Cerebellar nuclear complex (tissue), 1 donor: ENCODE results near the gene TMEM259.

Experiments
- DNase-seq, 2 experiments: peaks; one replicate each; lab custom pipeline; 2025; lab: John Stamatoyannopoulos, UW

TMEM259 gene

GRCh38 chr19:1016647-1017114 lies 4.2 kb downstream of the TMEM259 start:
- DNase-seq = no peak

- no peak for DNase-seq
These were observed 4.9 kb downstream of the TMEM259 start for GRCh38 chr19:1015782-1016646.

GRCh38 chr19:1015061-1015781 lies 5.7 kb downstream of the TMEM259 start:
- DNase-seq = no peak

GRCh38 chr19:1014161-1015060 lies 6.5 kb downstream of the TMEM259 start:
- no peak for DNase-seq

GRCh38 chr19:1013218-1013617 lies 7.7 kb downstream of the TMEM259 start:
- DNase-seq = no peak

- no peak for DNase-seq
These were observed 8.6 kb downstream of the TMEM259 start for GRCh38 chr19:1012334-1012733.

- DNase-seq = no peak
These were observed 9.0 kb downstream of the TMEM259 start for GRCh38 chr19:1011831-1012333.

GRCh38 chr19:1010586-1011510 lies 10.1 kb downstream of the TMEM259 start:
- DNase-seq = no peak

GRCh38 chr19:1009981-1010538 lies 10.9 kb downstream of the TMEM259 start:
- DNase-seq = no peak

GRCh38 chr19:1009041-1009980 lies 11.6 kb downstream of the TMEM259 start:
- DNase-seq = no peak

- no peak for DNase-seq
These were observed 12.5 kb downstream of the TMEM259 start for GRCh38 chr19:1008268-1009040.

- no peak for DNase-seq
These were observed 13.3 kb downstream of the TMEM259 start for GRCh38 chr19:1007399-1008251.

GRCh38 chr19:1006711-1007398 lies 14.1 kb downstream of the TMEM259 start:
- no peak for DNase-seq

GRCh38 chr19:1004803-1005664 lies 15.9 kb downstream of the TMEM259 start:
- no peak for DNase-seq

- no peak for DNase-seq
These were observed 16.6 kb downstream of the TMEM259 start for GRCh38 chr19:1004204-1004802.

GRCh38 chr19:1003283-1003682 lies 17.6 kb downstream of the TMEM259 start:
- DNase-seq = no peak
